DMS53 (cell line): ENCODE results near the gene NRAS.

Source experiments
- DNase-seq: peaks from one replicate; lab custom pipeline; 2025; lab: John Stamatoyannopoulos, UW

The NRAS gene

GRCh38 chr1:114676115-114676514, 40.5 kb downstream of the NRAS start:
- no peak for DNase-seq

DNA sequence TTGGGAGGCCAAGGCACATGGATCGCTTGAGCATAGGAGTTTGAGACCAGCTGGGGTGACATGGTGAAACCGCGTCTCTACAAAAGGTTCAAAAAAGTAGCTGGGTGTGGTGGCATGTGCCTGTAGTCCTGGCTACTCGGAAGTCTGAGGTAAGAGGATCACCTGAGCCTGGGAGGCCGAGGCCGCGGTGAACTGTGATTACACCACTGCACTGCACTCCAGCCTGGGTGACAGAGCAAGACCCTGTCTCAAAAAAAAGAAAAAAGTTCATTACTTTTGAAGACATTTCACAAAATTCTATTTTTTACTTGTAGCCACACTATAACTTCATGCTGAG, 44.7 kb downstream of the NRAS start:
- no peak for DNase-seq

DNA sequence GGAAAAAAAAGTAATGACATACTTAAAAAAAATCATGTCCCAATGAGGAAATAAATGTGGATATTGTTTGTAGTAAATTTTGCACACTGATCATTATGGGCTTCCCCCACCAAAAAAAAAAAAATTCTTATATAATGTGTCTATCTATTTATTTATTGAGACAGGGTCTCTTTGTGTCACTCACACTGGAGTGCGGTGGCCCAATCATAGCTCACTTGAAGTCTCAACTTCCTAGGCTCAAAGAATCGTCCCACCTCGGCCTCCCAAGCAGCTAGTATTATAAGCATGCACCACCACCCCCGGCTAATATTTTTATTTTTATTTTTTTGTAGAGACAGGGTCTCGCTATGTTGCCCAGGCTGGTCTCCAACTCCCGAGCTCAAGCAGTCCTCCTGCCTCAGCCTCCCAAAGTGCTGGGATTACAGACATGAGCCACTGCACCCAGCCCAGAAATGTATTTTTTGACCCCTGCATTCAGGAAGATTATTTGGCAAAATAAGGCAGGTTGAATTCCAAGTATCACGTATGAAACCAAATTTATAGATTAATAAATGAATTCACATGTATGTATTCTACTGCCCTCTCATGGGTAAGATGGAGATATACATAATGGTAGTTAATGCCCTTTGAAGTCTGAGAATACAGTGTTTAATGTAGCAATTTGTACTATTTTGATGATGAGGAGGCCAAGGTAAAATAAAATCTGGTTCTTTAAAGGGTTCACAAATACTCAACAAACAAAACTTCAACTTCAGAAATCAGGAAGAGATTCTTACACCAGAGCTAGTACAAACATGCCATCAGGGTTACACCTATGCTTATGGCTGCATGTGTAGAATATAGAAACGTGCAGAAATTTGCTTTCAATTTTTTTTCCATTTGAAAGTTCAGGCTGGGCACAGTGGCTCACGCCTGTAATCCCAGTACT, 45.3 kb downstream of the NRAS start:
- DNase-seq = peak; percentile 64

DNA sequence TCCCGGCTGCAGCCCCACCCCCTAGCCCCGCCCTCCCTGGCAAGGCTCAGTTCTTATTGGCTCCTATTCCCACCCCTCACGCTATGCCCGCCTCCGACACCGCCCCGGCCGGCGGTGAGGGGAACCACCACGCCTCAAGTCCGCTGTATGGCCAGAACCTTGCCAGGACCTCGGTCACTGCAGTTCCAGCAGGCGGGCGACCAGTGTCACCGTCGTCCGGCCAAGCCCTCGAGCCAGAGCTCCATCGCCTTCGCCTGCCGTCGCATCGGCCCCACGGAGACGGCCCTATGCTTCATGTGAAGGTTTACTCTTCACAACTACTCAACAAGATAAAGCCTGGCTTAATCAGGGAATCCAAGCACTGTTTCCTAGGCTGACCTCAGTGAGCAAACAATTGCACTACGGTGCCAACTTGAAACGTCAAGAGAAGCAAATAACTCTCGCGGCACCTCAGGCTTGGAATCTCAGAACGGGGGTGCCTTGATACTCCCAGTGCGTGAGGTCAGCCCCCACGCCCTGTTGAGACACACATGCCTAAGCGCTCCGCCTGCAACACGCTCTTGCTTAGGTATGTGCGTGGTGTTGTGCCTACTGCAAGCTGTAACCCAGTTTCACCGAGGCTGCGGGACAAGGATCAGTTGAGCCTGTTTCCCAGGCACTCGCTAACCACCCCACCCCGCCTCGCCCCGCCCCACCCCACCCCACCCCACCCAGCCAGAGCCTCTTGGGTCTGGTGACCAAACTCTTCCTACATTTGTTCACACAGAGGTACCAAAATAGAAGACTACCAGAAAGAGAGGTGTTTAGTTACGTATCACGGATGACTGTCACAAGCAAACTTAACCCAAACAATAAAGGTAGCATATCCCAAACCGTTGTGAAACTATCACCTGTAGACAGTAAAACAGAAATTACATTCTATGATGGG, 46.2 kb downstream of the NRAS start:
- peak; percentile 96 for DNase-seq

- DNase-seq = peak; percentile 88
These were observed 46.9 kb downstream of the NRAS start, which contains the start of gene DENND2C for GRCh38 chr1:114669562-114670082. DENND2C (minus strand) TSS chr1:114670049; CDS start chr1:114625984, 44,065 bp downstream.

DNA sequence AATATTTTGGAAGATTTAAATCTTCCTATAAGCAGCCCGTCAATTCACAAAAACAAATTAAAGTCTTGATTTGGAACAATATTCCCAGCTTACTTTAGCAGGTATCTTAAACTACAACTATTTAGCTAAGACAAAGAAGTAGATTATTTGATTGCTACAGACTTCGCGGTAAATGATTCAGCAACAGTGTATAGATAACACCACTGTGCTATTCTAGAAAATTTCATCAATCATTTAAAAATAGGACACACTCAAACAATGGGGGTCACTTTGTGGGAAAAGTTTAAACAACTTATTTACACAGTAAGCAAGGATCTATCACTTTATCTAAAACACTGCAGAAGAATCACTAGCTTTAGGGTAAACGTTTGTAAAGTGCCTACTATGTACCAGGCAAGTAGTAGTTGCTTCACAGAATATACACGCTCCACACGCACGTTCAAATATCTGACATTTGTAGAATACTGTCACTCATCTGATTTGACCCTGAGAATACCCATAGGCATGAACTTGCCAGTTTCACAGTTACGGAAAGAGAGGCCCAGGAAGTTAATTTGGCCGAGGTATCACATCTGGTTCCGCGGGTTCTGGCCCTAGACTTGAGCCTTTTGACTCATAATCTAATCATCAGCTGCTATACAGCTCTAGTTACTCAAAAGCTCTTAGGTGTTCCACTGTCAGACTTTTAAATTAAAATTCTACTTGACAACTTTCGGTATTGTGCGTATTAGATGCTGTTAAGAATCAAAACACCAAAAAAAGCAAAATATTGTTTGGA, 47.6 kb downstream of the NRAS start:
- peak; percentile 49 for DNase-seq

GRCh38 chr1:114668373-114668772, 48.2 kb downstream of the NRAS start:
- DNase-seq = no peak

- no peak for DNase-seq
These were observed 49.6 kb downstream of the NRAS start for GRCh38 chr1:114666954-114667353.

- no peak for DNase-seq
These were observed 56.3 kb downstream of the NRAS start for GRCh38 chr1:114660238-114660637.
